ENCODE results near the gene LRRC37B. TPM values are rescaled to one million over a fixed set of nuclear protein-coding genes. Genes with fewer than 3 reads are reported as not detected.
"Not testable (repeated sequence)": the region's sequence is repeated elsewhere in the genome, so short reads cannot be mapped to it uniquely, and the experiment has no call there.

LRRC37B gene
- 3.0 TPM for total RNA-seq
- long read RNA-seq, partial matches to known transcripts: 0 of 2 reads
- long read RNA-seq, other reads (novel, unspliced or antisense): 2 of 2 reads

DNA sequence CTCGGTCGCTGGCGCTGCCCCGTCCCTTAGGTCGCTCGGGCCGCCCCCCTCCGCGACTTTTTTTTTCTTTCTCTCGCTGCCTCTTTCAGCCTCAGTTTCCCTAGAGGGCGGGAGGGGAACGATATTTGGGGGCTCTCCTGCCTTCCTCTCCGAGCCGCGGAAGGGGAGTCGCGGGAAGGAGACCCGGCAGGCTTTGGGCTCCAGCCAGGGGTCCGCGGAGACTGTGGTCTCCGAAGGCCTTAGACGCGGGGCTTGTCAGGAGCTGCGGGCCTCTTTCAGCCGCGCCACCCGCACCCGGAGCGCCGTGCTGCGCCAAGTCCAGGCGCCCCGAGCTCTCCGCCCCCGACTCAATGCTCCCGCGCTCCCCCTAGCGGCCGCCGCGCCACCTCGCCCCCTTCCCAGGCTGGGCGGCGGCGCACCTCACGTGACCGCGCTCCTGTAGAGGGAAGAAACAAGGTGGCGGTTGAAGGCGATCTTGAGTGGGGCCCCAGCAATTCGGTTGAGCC, at the start of gene LRRC37B:
Gene LRRC37B, plus strand, starts transcription at position 427 of the 506 bp plus-strand sequence. CDS start 14,010 bp downstream, outside the sequence.
- ATAC-seq (ENCODE audit: poor library complexity) (peak; percentile 99), DNase-seq (peak; percentile 94)
- intact Hi-C loops (cut with DNase I): loop anchor here (10.0 kb wide), 1 partner anchor 138 kb away; the partner anchor contains the start of gene RHOT1

GRCh38 chr17:31964131-31964530, 43.1 kb upstream of the LRRC37B start:
- intact Hi-C loops (cut with DNase I); DNase-seq; ATAC-seq (ENCODE audit: poor library complexity): not testable (repeated sequence)

- DNase-seq (no peak), ATAC-seq (ENCODE audit: poor library complexity) (no peak)
- intact Hi-C loops (cut with DNase I): no loop called here
Measured at GRCh38 chr17:31967648-31968047, 39.5 kb upstream of the LRRC37B start.

DNA sequence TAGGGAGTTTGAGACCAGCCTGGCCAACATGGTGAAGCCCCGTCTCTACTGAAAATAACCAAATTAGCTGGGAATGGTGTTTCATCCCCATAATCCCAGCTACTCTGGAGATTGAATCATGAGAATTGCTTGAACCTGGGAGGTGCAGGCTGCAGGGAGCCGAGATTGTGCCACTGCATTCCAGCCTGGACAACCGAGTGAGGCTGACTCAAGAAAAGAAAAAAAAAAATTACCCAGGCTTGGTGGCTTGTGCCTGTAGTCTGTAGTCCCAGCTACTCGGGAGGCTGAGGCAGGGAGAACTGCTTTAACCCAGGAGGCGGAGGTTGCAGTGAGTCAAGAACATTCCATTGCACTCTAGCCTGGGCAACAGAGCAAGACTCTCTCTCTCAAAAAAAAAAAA, 36.8 kb upstream of the LRRC37B start:
- intact Hi-C loops (cut with DNase I); DNase-seq; ATAC-seq (ENCODE audit: poor library complexity): not testable (repeated sequence)

GRCh38 chr17:31974269-31975071, 32.7 kb upstream of the LRRC37B start:
- ATAC-seq (ENCODE audit: poor library complexity); intact Hi-C loops (cut with DNase I); DNase-seq: not testable (repeated sequence)

DNA sequence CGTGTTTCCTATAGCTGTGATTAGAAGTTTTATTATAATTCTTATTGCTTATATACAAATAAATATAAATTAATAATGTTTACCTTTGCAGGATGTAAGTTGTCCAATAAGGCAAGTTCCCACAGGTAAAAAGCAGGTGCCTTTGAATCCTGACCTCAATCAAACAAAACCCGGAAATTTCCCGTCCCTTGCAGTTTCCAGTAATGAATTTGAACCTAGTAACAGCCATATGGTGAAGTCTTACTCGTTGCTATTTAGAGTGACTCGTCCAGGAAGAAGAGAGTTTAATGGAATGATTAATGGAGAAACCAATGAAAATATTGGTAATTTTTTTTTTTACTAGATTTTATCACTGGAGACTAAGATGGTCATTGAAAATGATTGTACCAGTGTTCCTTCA, 31.8 kb upstream of the LRRC37B start:
- intact Hi-C loops (cut with DNase I); DNase-seq; ATAC-seq (ENCODE audit: poor library complexity): not testable (repeated sequence)

GRCh38 chr17:31991821-31992220, 15.4 kb upstream of the LRRC37B start:
- DNase-seq; intact Hi-C loops (cut with DNase I); ATAC-seq (ENCODE audit: poor library complexity): not testable (repeated sequence)

GRCh38 chr17:31997005-31997404, 10.2 kb upstream of the LRRC37B start:
- no peak for ATAC-seq (ENCODE audit: poor library complexity)
- no peak for DNase-seq
- intact Hi-C loops (cut with DNase I): no loop called here

- ATAC-seq (ENCODE audit: poor library complexity) (peak; percentile 84), DNase-seq (peak; percentile 49)
- intact Hi-C loops (cut with DNase I): loop anchor here (10.0 kb wide), 1 partner anchor 137 kb away; the partner anchor contains the start of gene RHOT1
Measured at GRCh38 chr17:32007463-32008298, 498 bp downstream of the LRRC37B start.

- DNase-seq (no peak), ATAC-seq (ENCODE audit: poor library complexity) (no peak)
- intact Hi-C loops (cut with DNase I): loop anchor here (10.0 kb wide), 1 partner anchor 136 kb away; the partner anchor contains the start of gene RHOT1
Measured at GRCh38 chr17:32009262-32009542, 2.0 kb downstream of the LRRC37B start.

DNA sequence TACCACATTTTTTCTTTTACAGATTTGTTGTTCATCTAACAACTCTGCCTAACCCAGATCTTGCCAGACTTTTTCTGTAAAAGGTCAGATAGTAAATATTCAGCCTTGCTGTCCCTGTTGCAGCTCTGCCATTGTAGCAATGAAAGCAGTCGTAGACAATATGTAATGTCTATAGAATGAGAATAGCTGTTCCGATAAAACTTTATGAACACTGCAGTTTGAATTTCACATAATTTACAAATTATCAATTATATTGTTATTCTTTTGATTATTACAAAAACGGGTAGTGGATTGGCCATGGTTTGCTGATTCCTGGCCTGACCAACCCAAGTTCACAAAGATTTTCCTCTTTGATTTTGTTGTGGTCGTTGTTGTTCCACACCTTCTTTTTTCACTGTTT, 2.9 kb downstream of the LRRC37B start:
- intact Hi-C loops (cut with DNase I): no loop called here
- no peak for ATAC-seq (ENCODE audit: poor library complexity)
- DNase-seq: no peak

DNA sequence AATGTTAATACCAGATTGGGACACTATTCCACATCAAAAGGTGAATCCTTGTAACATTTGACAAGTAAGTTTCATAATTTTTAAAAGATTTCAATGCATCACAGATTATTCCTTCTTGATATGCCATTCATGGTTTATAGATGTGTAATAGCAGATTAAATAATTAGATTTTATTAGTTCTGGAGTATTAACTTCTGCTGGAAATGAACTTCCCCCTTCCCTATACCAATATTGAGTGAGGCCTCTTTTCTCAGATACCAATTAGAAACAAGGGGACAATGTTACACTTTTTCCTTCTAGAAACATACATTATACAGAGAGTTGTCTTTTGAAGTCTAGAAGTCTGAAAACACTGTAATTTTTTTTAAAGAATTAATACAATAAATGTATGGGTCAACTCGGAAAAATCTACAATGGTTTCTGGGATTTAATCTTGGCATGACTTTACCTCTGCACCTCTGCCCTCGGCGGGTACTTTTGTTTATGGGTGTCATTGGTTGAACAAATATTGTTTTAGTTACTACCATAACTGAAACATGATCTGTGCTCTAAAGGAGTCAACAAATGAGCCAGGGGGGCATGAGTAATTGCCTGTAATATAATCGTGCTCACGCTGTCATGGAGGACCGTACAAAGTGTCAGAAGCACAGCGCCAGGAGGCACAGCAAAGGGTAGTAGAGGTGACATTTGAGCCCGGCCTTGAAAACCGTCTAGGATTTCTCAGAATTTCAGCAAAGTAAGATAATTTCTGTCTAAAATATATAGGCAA, 8.2 kb downstream of the LRRC37B start:
- intact Hi-C loops (cut with DNase I): no loop called here
- ATAC-seq (ENCODE audit: poor library complexity) (no peak), DNase-seq (no peak)

DNA sequence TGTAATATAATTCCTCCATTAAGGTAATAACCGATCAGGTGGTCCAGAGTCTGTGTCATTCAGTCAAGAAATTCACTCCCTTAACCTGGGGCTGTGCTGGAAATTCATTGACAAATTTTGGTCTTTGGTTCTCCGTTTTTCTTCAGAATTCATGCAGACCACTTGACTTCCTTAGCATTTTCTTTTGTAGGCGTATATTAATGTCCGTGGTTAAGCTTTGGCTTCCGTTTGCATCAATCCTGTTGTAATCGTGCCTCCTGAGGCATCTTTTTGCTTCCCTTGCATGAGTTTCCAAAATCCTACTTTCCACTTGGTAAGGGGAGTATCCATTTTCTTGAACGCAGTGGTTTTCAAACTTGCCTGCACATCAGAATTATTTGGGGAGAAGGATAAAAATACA, 9.0 kb downstream of the LRRC37B start:
- intact Hi-C loops (cut with DNase I): no loop called here
- no peak for DNase-seq
- ATAC-seq (ENCODE audit: poor library complexity): no peak

GRCh38 chr17:32019228-32019627, 12.0 kb downstream of the LRRC37B start:
- DNase-seq (no peak), ATAC-seq (ENCODE audit: poor library complexity) (no peak)
- intact Hi-C loops (cut with DNase I): no loop called here

GRCh38 chr17:32020943-32021614, 13.9 kb downstream of the LRRC37B start:
- no peak for DNase-seq
- intact Hi-C loops (cut with DNase I): no loop called here
- ATAC-seq (ENCODE audit: poor library complexity): no peak

DNA sequence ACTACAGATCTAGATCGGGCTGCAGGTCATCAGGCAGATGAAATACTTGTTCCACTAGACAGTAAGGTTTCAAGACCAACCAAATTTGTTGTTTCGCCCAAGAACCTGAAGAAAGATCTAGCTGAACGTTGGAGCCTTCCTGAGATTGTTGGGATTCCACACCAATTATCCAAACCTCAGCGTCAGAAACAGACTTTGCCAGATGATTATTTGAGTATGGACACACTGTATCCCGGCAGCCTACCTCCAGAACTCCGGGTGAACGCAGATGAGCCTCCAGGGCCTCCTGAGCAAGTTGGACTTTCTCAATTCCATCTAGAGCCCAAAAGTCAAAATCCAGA, 14.4 kb downstream of the LRRC37B start:
- ATAC-seq (ENCODE audit: poor library complexity) (no peak), DNase-seq (no peak)
- intact Hi-C loops (cut with DNase I): no loop called here

- ATAC-seq (ENCODE audit: poor library complexity); DNase-seq; intact Hi-C loops (cut with DNase I): not testable (repeated sequence)
Measured at GRCh38 chr17:32022554-32022953, 15.4 kb downstream of the LRRC37B start.

DNA sequence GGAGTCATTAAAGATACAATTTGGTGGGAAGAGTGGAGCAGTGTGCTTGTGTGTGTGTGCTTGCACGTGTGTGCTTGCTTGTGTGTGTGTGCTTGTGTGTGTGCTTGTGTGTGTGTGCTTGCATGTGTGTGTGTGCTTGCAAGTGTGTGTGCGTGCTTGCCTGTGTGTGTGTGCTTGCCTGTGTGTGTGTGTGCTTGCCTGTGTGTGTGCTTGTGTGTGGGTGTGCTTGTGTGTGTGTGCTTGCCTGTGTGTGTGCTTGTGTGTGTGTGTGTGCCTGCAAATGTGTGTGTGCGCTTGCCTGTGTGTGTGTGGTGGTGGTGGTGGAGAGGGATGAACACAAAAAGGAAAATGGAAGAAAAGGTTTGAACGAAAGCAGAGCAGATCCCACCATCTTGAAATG, 20.1 kb downstream of the LRRC37B start:
- DNase-seq: not testable (repeated sequence)

More for the DNA sequence above, 20.1 kb downstream of the LRRC37B start:
- intact Hi-C loops (cut with DNase I); ATAC-seq (ENCODE audit: poor library complexity): not testable (repeated sequence)

Data from Right ventricle myocardium superior (tissue), 1 donor.